ENCODE results near the gene TMEM266.

DNA sequence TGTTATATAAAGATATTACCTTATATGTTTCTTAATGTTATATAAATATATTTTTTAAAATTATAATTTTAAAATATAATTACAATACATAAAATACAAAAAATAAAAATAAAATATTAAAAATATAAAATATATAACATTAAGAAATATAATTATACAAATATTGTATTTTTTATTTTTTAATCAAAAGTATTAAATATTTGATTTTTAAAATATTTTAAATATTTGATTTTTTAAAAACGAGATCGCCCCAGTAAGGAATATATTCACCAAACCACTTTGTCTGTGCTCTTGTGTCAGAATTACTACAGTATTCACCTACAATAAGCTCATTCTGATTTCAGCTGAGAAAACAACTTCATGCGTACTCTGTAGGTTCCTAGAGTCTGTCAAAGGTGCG lies 162.4 kb downstream of the TMEM266 start:
- TF ChIP-seq EZH2 (IDR thresholded peaks at IDR 0.05) = no peak
- TF ChIP-seq POLR2AphosphoS5 (IDR thresholded peaks at IDR 0.05; ENCODE audit: borderline replicate concordance, low read depth, low read length) = no peak
- TF ChIP-seq FOXP2 (optimal IDR thresholded peaks at IDR 0.05; ENCODE audit: control extremely low read depth, extremely low read length, insufficient read depth) = no peak
